Erythroblast (primary cell): Measurements from ENCODE around the gene CGNL1.
A peak's percentile ranks its signal among the peaks of the same experiment; 100 is the strongest.

Experiments
- DNase-seq, 2 experiments: peaks; one replicate each; lab custom pipeline; 2025; lab: John Stamatoyannopoulos, UW
- GATA1 ChIP-seq: IDR thresholded peaks from 2 replicates; pipeline ENCODE4 v1.6.1; 2011; ENCODE audit warnings: low read depth, mild to moderate bottlenecking, control low read depth, low read length, moderate library complexity
- POLR2A ChIP-seq: IDR thresholded peaks from 2 replicates; pipeline ENCODE4 v1.6.1; 2011; ENCODE audit warnings: mild to moderate bottlenecking, low read length

CGNL1 gene

DNA sequence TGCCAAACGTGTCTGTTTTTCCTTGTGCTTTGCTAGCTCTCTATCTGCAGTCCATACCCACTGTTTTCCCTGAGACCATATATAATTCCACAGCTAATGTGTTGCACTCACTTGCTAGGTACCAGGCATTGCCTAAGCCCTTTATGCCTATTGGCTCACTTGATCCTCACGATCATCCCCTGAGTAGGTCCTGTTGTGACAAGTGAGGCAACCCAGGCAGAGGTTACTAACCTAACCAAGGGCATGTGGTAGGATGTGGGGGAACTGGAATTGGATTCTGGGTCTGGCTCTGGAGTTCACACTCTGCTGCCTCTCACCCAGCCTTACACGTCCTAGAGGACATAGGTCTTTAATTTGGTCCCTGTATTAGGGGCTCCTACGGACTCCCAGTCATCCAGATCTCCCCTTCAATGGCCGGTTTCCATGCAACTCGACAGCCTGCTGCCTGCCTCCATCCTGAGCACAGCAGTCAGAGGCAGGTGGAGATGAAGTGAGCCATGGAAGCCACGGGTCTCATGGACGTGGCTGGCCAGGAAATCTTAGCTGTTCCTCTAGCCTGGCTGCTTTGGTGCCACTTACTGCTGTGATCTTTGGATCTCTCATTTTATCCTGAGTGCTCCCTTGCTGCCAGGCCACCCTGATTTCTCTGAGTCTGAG, 176.5 kb downstream of the CGNL1 start:
- DNase-seq = no peak
- TF ChIP-seq POLR2A = no peak

DNA sequence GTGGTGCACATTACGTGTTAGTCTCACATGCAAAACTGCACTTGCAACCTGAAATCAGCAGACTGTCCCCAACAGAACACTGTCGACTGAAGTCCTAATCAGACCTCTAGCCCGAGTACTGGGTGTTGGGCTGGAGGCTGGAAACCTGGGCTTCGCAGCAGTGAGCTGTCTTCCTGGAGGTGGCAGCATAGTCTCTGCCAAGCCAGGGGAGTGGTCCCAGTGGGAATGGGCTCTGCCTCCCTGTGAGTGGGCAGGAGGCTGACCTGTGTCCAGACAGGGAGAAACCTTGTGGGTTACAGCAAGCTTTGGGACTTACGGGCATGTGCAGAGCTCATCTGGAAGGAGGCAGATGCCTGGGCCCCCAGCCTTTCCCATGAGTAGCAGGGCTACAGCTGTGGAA, 177.2 kb downstream of the CGNL1 start:
- no peak for DNase-seq
- TF ChIP-seq GATA1 (no peak), POLR2A (no peak)

DNA sequence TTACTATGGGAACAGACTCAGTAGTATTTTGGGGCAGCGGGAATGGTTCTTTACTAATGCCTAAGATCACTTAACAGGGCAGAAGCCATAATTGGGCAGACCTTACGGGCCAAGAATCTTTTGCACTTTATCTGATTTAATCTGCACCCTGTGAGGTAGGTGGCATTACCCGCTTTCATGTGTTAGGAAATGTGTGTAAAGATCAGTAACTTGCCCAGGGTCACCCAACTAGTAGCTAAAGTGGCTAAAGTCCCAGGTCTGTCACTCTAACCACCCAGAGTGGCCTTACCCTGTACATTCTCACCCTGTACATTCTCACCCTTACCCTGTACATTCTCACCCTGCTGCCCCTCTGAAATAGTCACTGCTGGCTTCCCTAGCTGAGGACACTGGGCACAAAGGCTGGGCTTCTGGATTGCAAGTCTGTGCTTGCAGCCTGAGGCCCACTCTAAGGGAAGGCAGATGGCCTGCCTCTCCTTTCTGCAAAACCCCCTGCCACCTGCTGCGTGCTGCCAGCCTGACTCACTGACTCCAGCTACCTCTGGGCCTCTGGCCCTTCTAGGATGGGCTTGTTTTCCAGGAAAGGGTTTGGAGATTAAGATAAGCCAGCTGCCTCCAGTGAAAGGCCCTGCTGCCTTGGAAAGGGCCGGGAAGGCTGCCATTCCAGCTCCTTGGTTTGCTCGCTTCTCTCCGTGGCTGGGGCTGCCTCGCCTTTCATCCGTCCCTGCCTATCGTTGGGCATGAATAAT, 177.9 kb downstream of the CGNL1 start:
- TF ChIP-seq POLR2A (no peak), GATA1 (no peak)
- DNase-seq = no peak

DNA sequence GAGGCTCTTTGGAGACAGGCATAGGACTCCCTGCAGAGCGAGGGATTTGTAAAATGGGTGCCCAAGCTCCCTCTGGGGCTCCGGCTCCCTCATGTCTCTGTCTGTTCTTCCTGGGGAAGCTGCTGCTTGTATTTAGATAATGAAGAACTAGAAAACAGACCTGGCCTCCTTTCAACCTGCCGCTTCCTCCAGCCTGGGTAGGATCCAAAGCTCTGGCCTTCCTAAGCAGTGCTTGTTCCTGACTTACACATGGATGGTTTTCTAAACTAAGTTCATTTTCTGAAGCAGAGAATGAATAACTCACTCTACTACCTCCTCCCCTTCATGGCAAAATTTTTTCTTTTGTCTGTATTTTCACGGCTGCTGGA, 178.5 kb downstream of the CGNL1 start:
- no peak for TF ChIP-seq GATA1
- TF ChIP-seq POLR2A = no peak
- DNase-seq = no peak

DNA sequence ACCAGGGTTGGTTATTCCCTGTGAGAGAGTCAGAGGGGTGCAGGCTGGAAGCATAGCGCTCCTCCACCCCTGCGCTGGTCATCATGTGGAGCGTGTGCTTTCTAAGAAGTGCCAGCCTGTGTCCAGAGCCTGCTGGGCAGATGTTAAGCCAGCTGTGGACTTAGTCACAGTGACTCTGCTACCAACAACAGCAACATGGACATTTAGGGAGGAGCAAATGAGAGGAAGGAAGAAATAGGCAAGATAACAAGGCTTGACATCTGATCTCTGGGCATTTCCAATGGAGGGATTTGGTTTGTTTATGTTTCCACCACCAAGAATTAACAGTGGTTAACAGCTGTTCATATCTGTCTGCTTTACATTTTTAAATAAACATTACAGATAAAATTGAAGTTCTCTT, 179.0 kb downstream of the CGNL1 start:
- DNase-seq = no peak
- no peak for TF ChIP-seq POLR2A
- no peak for TF ChIP-seq GATA1

DNA sequence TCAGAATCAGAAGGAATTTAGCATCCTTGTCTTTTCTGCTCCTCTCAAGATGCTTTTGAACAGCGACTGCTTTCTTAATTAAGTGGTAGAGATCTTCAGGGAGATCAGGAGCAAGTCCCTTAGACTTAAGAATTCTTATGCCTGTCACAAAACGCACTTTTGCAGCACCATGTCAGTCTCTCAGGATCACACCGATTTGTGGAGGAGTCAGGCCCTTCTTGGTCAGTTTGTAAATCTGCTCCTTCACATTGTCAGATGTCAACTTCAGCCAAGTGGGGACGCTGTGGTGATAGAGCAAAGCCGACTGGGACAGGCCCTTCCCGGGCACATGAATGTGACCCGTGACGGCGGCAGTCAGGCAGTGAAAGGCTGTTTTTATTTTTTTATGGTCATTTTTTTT, 179.7 kb downstream of the CGNL1 start:
- TF ChIP-seq POLR2A (no peak), GATA1 (no peak)
- no peak for DNase-seq

DNA sequence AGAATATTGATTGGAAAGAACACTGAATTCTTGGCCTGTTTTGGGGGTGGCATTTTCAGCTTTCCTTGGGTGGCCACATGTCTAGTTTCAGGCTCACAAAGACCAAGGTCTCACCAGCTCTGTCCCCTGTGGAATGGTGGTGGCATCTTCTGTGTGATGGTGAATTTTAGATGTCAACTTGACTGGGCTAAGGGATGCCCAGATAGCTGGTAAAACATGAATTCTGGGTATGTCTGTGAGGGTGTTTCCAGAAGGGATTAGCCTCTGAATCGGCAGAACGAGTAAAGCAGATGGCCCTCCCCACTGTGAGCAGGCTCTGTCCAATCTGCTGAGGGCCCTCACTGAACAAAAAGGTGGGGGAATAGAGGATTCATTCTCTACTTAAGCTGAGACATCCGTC, 181.0 kb downstream of the CGNL1 start:
- no peak for TF ChIP-seq GATA1
- TF ChIP-seq POLR2A = no peak
- DNase-seq = no peak

DNA sequence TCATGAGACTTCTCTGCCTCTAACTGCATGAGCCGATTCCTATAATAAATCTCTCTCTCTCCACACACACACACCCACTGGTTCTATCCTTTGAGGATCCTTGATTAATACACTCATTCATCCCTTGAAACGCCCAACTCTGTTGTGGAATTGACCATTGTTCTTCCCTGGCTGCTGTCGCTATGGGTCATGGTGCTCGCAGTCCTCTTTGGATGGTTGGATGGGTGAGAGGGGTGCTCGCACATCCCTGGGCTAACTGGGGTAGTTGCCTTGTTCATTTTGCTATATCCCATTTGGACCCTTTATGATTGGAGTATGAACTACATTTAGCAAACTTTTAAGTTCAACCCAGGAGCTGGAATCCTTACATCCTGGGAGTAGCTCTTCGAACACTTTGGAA, 181.5 kb downstream of the CGNL1 start:
- no peak for DNase-seq

DNA sequence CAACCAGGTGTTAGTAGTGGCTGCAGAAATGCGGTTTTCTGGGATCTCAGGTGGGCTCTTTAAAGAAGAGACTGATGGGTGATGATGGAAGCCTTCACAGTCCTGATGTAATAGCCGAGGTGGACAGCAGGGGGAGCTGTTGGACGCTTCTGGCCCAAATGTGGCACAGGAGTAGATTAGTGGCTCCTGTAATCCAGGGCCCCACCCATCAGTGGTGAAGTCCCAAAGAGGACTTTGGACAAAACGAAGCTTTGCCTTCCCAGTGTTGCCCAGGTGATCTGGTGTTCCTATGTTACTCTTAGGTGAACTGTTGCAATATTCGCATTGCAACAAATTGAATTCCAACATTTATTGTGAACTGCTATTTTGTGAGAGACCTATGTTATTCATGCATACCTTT, 183.6 kb downstream of the CGNL1 start:
- DNase-seq = peak; percentile 45 to 72
- TF ChIP-seq GATA1 (no peak), POLR2A (no peak)

More for the DNA sequence above, 181.5 kb downstream of the CGNL1 start:
- TF ChIP-seq POLR2A (no peak), GATA1 (no peak)

DNA sequence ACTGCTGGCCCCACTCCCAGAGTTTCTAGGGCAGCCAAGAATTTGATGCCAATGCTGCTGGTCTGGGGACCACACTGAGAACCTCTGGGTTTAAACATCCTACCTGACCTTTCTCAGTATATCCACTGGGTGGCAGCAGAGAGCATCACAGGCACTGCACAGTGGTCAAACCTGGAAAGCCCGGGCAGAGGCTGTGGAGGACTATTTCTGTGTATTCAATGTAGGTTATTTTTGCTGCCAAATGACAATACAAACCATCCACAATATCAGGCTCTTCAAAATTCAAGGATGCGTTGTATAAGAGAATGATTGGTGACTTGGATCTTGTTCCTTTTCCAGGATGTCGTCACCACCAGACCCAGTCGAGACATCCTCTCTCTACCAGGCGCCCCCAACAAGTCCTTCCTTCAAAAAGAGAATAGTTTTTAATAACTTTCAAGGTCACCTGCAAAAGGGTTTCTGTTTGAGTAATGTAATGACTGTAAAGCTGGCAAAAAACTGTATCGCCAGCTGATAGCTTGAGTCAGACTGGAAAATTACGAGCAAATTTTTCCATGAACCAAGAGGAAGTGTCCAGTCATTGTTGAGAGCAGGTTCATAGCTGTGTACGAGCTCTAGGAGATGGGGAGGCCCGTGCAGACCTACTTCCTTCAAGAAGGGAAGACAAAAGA, 184.9 kb downstream of the CGNL1 start:
- peak; percentile 51 to 70 for DNase-seq

DNA sequence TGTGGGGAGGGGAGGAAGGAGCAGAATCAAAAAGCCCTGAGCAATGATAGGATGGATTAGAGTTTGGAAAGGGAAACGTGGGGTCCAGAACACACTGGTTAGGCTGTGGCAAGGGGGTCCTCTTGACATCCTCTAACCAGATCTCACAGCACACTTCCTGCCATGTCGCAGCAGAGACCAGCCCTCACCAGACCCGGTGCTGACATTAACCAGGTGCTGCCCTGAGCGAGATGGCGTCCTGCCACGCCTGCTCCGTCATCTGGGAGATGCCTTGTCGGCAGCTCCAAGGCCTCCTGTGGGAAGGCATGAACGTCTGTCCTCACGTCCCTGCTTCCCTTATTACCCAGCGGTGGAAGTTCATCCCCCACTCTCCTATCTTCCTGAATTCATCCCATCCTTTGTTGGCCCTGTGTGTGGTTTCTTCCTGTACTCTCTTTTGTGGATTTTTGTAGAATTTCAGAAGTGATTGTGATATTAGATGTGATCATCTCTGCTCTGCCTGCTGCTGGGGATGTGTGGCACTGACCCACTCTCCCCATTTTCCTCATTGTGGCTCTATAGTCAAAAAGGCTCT, 186.0 kb downstream of the CGNL1 start:
- no peak for DNase-seq
- TF ChIP-seq GATA1 (no peak), POLR2A (no peak)

More for the DNA sequence above, 184.9 kb downstream of the CGNL1 start:
- peak; percentile 16 for TF ChIP-seq POLR2A
- no peak for TF ChIP-seq GATA1

DNA sequence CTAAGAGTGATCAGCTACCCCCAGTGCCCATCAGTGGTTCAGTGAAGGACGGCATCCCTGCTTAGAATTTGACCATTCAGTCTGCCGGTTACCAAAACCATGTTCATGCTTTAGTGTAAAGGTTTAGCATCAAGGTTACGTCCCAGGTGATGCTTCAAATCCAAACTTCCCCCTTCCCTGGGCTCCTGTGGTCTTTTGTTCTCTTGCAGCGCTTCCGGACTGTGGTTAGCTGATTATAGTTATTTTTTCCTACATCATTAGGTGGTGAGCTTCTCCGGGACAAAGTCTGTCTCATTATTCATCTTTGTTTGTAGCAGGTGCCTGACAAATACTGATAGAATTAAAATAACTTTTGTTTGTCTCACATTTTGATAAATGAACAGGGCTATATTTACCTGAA, 187.1 kb downstream of the CGNL1 start:
- TF ChIP-seq POLR2A (no peak), GATA1 (no peak)
- DNase-seq = no peak

DNA sequence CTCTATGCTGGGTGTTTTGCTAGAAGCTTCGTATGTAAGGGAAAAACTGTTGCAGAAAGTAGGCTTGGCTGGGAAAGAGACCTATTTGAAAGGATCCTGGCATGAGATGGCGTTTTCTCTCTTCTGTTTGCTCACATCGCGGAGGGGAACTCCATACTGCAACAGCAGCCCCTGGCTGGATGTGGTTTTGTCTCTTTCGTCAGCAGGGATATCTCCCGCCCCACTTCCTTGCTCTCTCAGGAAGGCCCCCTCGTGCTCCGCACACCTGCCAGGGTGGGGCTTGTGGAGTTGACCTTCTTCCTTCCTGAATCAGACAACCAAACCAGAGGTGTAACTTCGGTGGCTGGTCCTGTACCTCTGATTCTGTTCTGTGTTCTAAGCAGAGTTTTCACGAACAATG, 189.0 kb downstream of the CGNL1 start:
- TF ChIP-seq POLR2A (no peak), GATA1 (no peak)
- DNase-seq = no peak

DNA sequence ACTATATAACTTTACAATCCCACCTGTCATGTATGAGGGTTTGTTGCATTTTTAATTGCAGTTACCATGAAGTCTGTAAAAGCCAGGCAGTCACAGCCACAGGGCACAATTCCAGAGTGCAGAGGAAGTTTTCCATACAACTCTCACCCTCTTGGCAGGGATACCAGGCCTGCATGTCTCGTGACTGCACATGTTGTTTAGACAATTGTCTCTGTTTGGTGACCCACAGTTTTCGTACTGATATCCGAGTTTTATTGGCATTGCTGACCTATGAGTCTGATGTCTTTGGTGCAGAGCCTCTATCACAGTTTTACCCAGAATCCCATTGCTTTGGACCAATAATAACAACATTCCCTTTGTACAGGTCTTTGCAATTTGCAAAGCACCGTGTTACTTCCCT, 190.5 kb downstream of the CGNL1 start:
- DNase-seq = no peak

More for the DNA sequence above, 190.5 kb downstream of the CGNL1 start:
- TF ChIP-seq GATA1 (no peak), POLR2A (no peak)
